SKM-1 treated with dmso at 0.1 percent for 144 hours (cell line): Measurements from ENCODE around the gene TRIP12.
"Not testable (repeated sequence)": the region's sequence is repeated elsewhere in the genome, so short reads cannot be mapped to it uniquely, and the experiment has no call there.

Source experiments
- DNase-seq: peaks from one replicate; lab custom pipeline; 2025; ENCODE audit not compliant: unreplicated experiment; lab: John Stamatoyannopoulos, UW

Gene TRIP12

GRCh38 chr2:229779650-229780049 lies 142.2 kb downstream of the TRIP12 start:
- no peak for DNase-seq

GRCh38 chr2:229777716-229778115 lies 144.1 kb downstream of the TRIP12 start:
- DNase-seq: no peak

GRCh38 chr2:229775614-229776313 lies 146.0 kb downstream of the TRIP12 start:
- DNase-seq: no peak

DNA sequence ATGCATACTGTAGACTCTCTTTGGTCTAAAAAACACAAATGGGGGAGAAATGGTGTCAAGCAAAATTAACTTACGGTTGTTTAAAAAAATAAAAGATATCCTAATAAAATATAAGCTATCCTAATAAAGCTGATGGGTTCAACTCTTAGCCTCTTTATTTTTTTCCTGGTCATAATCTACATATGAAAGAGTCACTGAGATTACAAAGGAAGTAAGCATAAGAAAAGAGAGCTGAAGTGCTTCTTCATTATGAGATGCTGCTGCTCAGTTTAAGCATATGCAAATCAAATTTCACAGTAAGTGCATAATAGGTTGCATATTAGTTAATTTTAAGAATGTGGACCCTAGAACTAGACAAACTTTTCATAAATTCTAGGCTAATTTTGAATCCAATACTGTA lies 147.6 kb downstream of the TRIP12 start:
- no peak for DNase-seq

GRCh38 chr2:229768235-229768634 lies 153.6 kb downstream of the TRIP12 start:
- no peak for DNase-seq

GRCh38 chr2:229765721-229766120 lies 156.1 kb downstream of the TRIP12 start:
- no peak for DNase-seq

- no peak for DNase-seq
These were observed 160.1 kb downstream of the TRIP12 start for GRCh38 chr2:229761663-229762062.

GRCh38 chr2:229757462-229757861 lies 164.3 kb downstream of the TRIP12 start:
- DNase-seq: not testable (repeated sequence)

- DNase-seq: no peak
These were observed 168.7 kb downstream of the TRIP12 start for GRCh38 chr2:229752970-229753729.

- DNase-seq: no peak
These were observed 172.0 kb downstream of the TRIP12 start for GRCh38 chr2:229749779-229750178.

- no peak for DNase-seq
These were observed 172.9 kb downstream of the TRIP12 start for GRCh38 chr2:229748950-229749349.

GRCh38 chr2:229742691-229743090 lies 179.1 kb downstream of the TRIP12 start:
- not testable (repeated sequence) for DNase-seq

GRCh38 chr2:229740279-229740678 lies 181.5 kb downstream of the TRIP12 start:
- DNase-seq: no peak

- DNase-seq: no peak
These were observed 183.7 kb downstream of the TRIP12 start for GRCh38 chr2:229738024-229738625.

- DNase-seq: no peak
These were observed 187.4 kb downstream of the TRIP12 start for GRCh38 chr2:229734410-229734809.

DNA sequence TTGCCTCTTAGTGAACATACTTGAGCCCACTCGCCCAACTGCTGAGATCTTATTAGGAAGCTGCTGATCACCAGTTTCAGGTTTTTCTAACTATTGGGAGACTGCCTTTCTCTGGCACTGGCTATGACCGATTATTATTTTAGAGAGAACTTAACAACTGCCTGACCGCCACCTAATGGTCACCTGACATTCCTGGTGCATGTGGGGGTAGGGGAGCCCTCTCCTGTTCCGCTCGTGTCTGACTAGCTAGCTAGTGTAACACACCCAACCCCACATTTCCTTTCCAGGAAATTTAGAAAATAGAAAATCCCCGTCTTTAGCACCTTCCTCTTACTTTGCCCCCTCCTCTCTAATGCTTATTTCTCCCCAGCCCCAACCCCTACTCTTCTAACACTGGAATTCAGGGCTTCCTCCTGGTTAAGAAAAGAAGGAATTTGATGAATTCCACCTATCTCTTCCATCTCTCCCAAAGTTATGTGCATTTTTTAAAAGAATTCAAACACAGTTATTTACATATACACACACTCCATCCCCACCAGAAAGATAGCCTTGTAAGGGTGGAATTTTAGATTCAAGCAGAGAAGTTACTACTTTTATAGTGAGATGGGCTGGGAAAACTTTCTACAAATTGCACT lies 188.1 kb downstream of the TRIP12 start:
- DNase-seq: no peak

DNA sequence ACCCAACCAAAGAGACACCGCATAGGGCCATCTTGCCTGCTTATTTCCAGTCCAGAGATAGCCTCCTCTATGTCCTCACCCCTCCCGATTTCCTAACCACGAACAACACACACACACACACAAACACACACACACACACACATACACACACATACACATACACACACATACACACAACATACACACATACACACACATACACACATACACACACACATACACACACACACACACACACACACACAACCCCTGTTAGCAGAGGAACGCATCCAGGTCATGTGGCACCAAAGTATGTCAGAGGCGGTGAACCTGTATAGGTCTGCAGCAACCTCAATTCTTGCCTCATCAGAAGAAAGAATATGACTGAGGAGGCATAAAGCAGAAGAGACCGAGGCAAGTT lies 188.9 kb downstream of the TRIP12 start:
- no peak for DNase-seq

DNA sequence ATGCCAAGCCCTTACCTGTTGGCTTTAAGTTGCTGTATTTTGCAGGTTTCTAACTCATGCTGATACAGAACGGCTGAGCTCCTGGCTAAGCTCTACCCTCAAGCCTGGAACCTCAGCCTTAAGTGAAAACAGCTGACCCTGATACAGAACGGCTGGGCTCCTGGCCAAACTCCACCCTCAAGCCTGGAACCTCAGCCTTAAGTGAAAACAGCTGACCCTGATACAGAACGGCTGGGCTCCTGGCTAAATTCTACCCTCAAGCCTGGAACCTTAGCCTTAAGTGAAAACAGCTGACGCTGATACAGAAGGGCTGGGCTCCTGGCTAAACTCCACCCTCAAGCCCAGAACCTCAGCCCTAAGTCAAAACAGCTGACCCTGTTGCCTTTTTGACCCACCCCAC lies 189.9 kb downstream of the TRIP12 start:
- DNase-seq: no peak

GRCh38 chr2:229731363-229731762 lies 190.4 kb downstream of the TRIP12 start:
- DNase-seq: no peak

DNA sequence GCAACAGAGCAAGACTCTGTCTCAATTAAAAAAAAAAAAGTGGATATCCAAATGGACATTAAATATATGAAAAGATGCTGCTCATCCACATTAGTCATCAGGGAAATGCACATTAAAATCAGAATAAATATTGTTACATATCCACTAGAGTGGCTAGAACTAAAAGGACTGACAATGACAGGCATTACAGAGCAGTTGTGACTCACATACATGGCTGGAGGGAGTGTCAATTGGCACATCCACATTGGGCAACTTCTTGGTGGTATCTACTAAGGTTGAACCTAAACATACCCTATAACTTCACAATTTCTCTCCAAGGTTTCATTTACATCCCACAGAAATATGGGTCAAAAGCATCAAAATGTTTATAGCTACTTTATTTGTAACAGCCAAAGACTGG lies 193.4 kb downstream of the TRIP12 start:
- no peak for DNase-seq

DNA sequence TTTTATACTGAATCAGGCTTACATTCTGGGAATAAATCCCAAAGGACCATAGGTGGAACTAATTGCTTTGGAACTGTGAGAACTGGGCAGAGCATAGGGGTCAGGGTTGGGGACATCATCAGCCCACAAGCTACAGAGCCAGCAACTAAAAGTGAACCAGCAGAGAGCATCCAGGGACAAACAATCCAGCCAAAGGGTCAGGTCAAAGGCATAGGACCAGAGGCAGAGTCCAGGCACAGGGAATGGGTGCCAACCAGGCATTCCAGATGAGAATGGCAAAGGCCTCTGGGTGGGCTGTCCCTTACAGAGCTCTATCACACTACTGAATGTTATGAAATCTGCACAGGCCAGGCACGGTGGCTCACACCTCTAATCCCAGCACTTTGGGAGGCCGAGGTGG lies 195.2 kb downstream of the TRIP12 start:
- DNase-seq: no peak
